Keratinocyte (primary cell): ENCODE measurements around the gene MOAP1. TPM values are rescaled to one million over a fixed set of nuclear protein-coding genes. Genes with fewer than 3 reads are reported as not detected.

Experiments used
- DNase-seq: peaks from one replicate; pipeline ENCODE4 v3.0.0-alpha.2; 2011; ENCODE audit warnings: low read depth, missing footprints, low spot score
- FAIRE-seq: peaks from 2 replicates; lab custom pipeline; 2011; peaks lifted over from hg19 to GRCh38; lab: Jason Lieb, UNC
- H2AFZ ChIP-seq: 2 replicates; pipeline ENCODE4 v1.6.0; 2012; ENCODE audit warnings: low read length, control low read depth, inconsistent platforms; ENCODE audit not compliant: control insufficient read depth
- H3K27ac ChIP-seq: 2 replicates; pipeline ENCODE4 v1.5.1; 2011; ENCODE audit warnings: low read length; ENCODE audit not compliant: control insufficient read depth, insufficient read depth
- H3K27me3 ChIP-seq: 3 replicates; pipeline ENCODE4 v1.6.0; 2011; ENCODE audit warnings: low read length; ENCODE audit not compliant: control insufficient read depth, insufficient read depth; ENCODE audit errors: extremely low read depth
- H3K36me3 ChIP-seq, 2 experiments: 2 replicates in 1 of 2; 3 replicates in 1 of 2; pipeline ENCODE4 v1.5.1; 2011; ENCODE audit warnings: low read length in 2 of 2, mild to moderate bottlenecking in 1 of 2; ENCODE audit not compliant: control insufficient read depth in 2 of 2, insufficient read depth in 2 of 2; ENCODE audit errors: extremely low read depth in 1 of 2
- H3K4me1 ChIP-seq: 3 replicates; pipeline ENCODE4 v1.5.1; 2011; ENCODE audit warnings: low read length; ENCODE audit not compliant: control insufficient read depth, insufficient read depth; ENCODE audit errors: extremely low read depth
- H3K4me2 ChIP-seq: 3 replicates; pipeline ENCODE4 v1.6.0; 2011; ENCODE audit warnings: low read depth, low read length; ENCODE audit not compliant: control insufficient read depth, insufficient read depth; ENCODE audit errors: extremely low read depth
- H3K4me3 ChIP-seq, 3 experiments: fragments of 200-600 bp in 1 of 3; sonication (generic) in 1 of 3; 2 replicates in 2 of 3; 3 replicates in 1 of 3; pipeline ENCODE4 v1.5.1; 2011 to 2016; ENCODE audit warnings: low read length in 3 of 3, mild to moderate bottlenecking in 3 of 3, control low read depth in 2 of 3, inconsistent platforms in 1 of 3, low read depth in 1 of 3, mixed read lengths in 1 of 3, mixed run types in 1 of 3, moderate library complexity in 1 of 3; ENCODE audit not compliant: control insufficient read depth in 2 of 3, insufficient read depth in 2 of 3; ENCODE audit errors: extremely low read depth in 1 of 3
- H3K79me2 ChIP-seq: 2 replicates; pipeline ENCODE4 v1.6.0; 2012; ENCODE audit warnings: low read length; ENCODE audit not compliant: control insufficient read depth, insufficient read depth
- H3K9ac ChIP-seq: 3 replicates; pipeline ENCODE4 v1.6.0; 2011; ENCODE audit warnings: low read length; ENCODE audit not compliant: control insufficient read depth, insufficient read depth; ENCODE audit errors: extremely low read depth
- H3K9me1 ChIP-seq: 3 replicates; pipeline ENCODE4 v1.6.0; 2011; ENCODE audit warnings: low read length; ENCODE audit not compliant: control insufficient read depth, insufficient read depth; ENCODE audit errors: extremely low read depth
- H3K9me3 ChIP-seq: 2 replicates; pipeline ENCODE4 v1.5.1; 2012; ENCODE audit warnings: low read depth, low read length; ENCODE audit not compliant: control insufficient read depth
- H4K20me1 ChIP-seq: 3 replicates; pipeline ENCODE4 v1.6.0; 2011; ENCODE audit warnings: low read length; ENCODE audit not compliant: control insufficient read depth, insufficient read depth; ENCODE audit errors: extremely low read depth
- EZH2 ChIP-seq: IDR thresholded peaks from one replicate; pipeline ENCODE4 v1.6.1; 2012; ENCODE audit warnings: inconsistent platforms, mild to moderate bottlenecking, low read length, moderate library complexity
- dilution Hi-C: fragments of 300-500 bp; cut with MboI; formaldehyde crosslinking; loops from one replicate; pipeline ENCODE4 v1.7.0; 2020; ENCODE audit warnings: low sequenced_read_pairs; ENCODE audit not compliant: extremely low pct_ligation_motif_present
- polyA plus RNA-seq, 5 experiments: library from polyadenylated mRNA; depleted of rRNA in 3 of 5; stranded (reverse) in 3 of 5; stranded (forward) in 1 of 5; unstranded in 1 of 5; fragments of >200 nt; gene quantifications; 1 replicate in 1 of 5; 2 replicates in 3 of 5; 3 replicates in 1 of 5; pipeline versions ENCODE4 v1.2.1 to v1.2.3, GENCODE V29; 2011 to 2012; ENCODE audit warnings: missing spikeins in 2 of 5, low read depth in 1 of 5, low replicate concordance in 1 of 5
- TF ChIP-seq, protein P1 (sequence below), 3 experiments: IDR thresholded peaks in 1 of 3; conservative IDR thresholded peaks in 1 of 3; optimal IDR thresholded peaks in 1 of 3; 2 replicates in 2 of 3; 3 replicates in 1 of 3; pipeline versions ENCODE3 to v1.5.1; 2011; ENCODE audit warnings: low read length in 3 of 3, mild to moderate bottlenecking in 3 of 3, moderate library complexity in 2 of 3, control low read depth in 1 of 3, inconsistent platforms in 1 of 3; ENCODE audit not compliant: insufficient read depth in 2 of 3; ENCODE audit errors: extremely low read depth in 1 of 3

The MOAP1 gene
- polyA plus RNA-seq, 1 donor (not counting 4 experiments of a cell fraction or from before 2014, with no cell fraction given): 17.2 TPM

DNA sequence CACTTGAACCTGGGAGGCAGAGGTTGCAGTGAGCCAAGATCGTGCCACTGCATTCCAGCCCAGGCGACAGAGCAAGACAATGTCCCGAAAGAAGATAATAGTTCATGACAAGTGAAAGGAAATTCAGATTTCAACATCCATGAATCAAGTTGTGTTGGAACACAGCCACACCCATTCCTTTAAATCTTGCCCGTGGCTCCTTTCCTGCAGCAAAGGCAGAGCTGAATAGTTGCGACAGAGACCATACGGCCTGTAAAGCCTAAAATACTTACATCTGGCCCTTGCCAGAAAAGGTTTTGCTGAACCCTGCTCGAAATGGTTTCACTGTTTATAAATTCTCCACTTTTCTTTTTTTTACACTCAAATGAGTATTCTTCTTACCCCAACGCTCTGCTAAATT is 51.2 kb downstream of the MOAP1 start:
- dilution Hi-C loops: no loop called here
- H3K4me2 ChIP-seq: no peak overlapping the region

DNA sequence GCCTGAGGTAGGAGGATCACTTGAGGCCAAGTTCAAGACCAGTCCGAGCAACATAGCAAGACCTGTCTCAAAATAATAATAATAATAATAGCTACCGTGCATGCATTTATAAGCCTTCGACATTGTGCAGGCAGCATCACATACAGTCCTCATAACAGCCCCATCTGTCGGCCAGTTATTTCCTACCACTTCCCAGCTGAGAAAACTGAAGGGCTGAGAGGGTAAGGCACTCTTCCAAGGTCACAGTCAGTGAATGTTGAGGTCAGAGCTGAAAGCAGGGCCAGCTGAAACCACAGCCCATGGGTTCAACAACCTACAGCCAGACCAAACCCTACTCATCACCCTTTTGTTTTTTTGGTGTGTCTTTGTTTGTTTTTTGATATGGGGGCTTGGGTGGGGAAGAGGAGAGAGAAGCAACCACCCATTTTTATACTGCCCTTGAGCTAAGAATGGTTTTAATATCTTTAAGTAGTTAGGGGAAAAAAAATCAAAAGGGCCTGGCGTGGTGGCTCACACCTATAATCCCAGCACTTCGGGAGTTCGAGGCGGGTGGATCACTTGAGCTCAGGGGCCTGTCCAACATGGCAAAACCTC is 52.1 kb downstream of the MOAP1 start:
- H4K20me1 ChIP-seq: no peaks in the 10 kb centered on the region
- H3K27ac ChIP-seq: no peak overlapping the region
- DNase-seq (no peak), FAIRE-seq (no peak)
- no peaks in the 10 kb centered on the region for H3K9me1 ChIP-seq
- no peak overlapping the region for H3K4me3 ChIP-seq
- no peak overlapping the region for H2AFZ ChIP-seq
- H3K9me3 ChIP-seq: no peaks in the 10 kb centered on the region
- dilution Hi-C loops: no loop called here
- peaks cover 10% of the 10 kb centered on the region for H3K4me1 ChIP-seq
- no peaks in the 10 kb centered on the region for H3K79me2 ChIP-seq
- no peaks in the 10 kb centered on the region for H3K27me3 ChIP-seq
- TF ChIP-seq EZH2: no peak
- TF ChIP-seq, protein P1, sequence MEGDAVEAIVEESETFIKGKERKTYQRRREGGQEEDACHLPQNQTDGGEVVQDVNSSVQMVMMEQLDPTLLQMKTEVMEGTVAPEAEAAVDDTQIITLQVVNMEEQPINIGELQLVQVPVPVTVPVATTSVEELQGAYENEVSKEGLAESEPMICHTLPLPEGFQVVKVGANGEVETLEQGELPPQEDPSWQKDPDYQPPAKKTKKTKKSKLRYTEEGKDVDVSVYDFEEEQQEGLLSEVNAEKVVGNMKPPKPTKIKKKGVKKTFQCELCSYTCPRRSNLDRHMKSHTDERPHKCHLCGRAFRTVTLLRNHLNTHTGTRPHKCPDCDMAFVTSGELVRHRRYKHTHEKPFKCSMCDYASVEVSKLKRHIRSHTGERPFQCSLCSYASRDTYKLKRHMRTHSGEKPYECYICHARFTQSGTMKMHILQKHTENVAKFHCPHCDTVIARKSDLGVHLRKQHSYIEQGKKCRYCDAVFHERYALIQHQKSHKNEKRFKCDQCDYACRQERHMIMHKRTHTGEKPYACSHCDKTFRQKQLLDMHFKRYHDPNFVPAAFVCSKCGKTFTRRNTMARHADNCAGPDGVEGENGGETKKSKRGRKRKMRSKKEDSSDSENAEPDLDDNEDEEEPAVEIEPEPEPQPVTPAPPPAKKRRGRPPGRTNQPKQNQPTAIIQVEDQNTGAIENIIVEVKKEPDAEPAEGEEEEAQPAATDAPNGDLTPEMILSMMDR (optimal IDR thresholded peaks at IDR 0.05 in 1 of 3, IDR thresholded peaks at IDR 0.05 in 1 of 3, conservative IDR thresholded peaks at IDR 0.05 in 1 of 3; ENCODE audit: extremely low read depth in 1 of 3, insufficient read depth in 2 of 3, low read length in 3 of 3): peak; percentile 5 to 44 (median 18)
- H3K9ac ChIP-seq: no peak overlapping the region
- H3K4me2 ChIP-seq: no peak overlapping the region
- H3K36me3 ChIP-seq: no peaks in the 10 kb centered on the region

More for the DNA sequence above, 51.2 kb downstream of the MOAP1 start:
- TF ChIP-seq, protein P1 (optimal IDR thresholded peaks at IDR 0.05 in 1 of 3, IDR thresholded peaks at IDR 0.05 in 1 of 3, conservative IDR thresholded peaks at IDR 0.05 in 1 of 3; ENCODE audit: extremely low read depth in 1 of 3, insufficient read depth in 2 of 3, low read length in 3 of 3): no peak
- no peak for TF ChIP-seq EZH2
- H4K20me1 ChIP-seq: no peaks in the 10 kb centered on the region
- H3K9me1 ChIP-seq: no peaks in the 10 kb centered on the region
- no peak overlapping the region for H3K4me3 ChIP-seq
- no peaks in the 10 kb centered on the region for H3K27me3 ChIP-seq
- FAIRE-seq (peak; percentile 46), DNase-seq (no peak)
- no peak overlapping the region for H3K9ac ChIP-seq
- no peaks in the 10 kb centered on the region for H3K9me3 ChIP-seq
- H3K36me3 ChIP-seq: no peaks in the 10 kb centered on the region
- H3K79me2 ChIP-seq: no peaks in the 10 kb centered on the region
- H3K27ac ChIP-seq: no peak overlapping the region
- H2AFZ ChIP-seq: no peak overlapping the region
- peaks cover 10% of the 10 kb centered on the region for H3K4me1 ChIP-seq

Other genes starting within 250 kb of the MOAP1 start
- gene ITPK1, start 69.0 kb downstream of the MOAP1 start, polyA plus RNA-seq: 67.8 to 75.9 TPM (median 68.9 TPM) in 3 replicates
- gene LYSET, start 420 bp upstream of the MOAP1 start, polyA plus RNA-seq: 15.3 to 24.6 TPM (median 23.2 TPM) in 3 replicates
- gene GON7, start 22.2 kb upstream of the MOAP1 start, polyA plus RNA-seq: 6.9 to 12.6 TPM (median 9.3 TPM) in 3 replicates
- gene UBR7, start 22.4 kb upstream of the MOAP1 start, polyA plus RNA-seq: 10.2 to 17.2 TPM (median 15.4 TPM) in 3 replicates
- gene BTBD7, start 148.1 kb upstream of the MOAP1 start, polyA plus RNA-seq: 23.2 to 35.1 TPM (median 25.1 TPM) in 3 replicates
- gene COX8C, start 162.3 kb upstream of the MOAP1 start, polyA plus RNA-seq: not detected in 3 replicates
- 0.01 to 0.03 TPM (median 0.01 TPM) in 3 replicates for gene UNC79, start 246.0 kb upstream of the MOAP1 start, polyA plus RNA-seq